WTC11 (cell line): ENCODE measurements around the gene CCND3. TPM values are rescaled to one million over a fixed set of nuclear protein-coding genes. Genes with fewer than 3 reads are reported as not detected.

ENCODE experiments used
- ATAC-seq: fragments of 200-7000 bp; cut with Tn5 transposase; 2 replicates; pipeline ENCODE4 v1.10.0; 2021; ENCODE audit warnings: mild to moderate bottlenecking, moderate library complexity
- Bru-seq: library from RNA; stranded (reverse); fragments of 400-500 nt; gene quantifications from one replicate; lab custom pipeline; 2021; lab: Mats Ljungman, UMichigan
- CTCF ChIA-PET: fragments of 300-600 bp; sonication (Branson Sonifier 250); formaldehyde crosslinking; loops from one replicate; lab custom pipeline; 2021; ENCODE audit warnings: antibody characterized with exemption; lab: Charles Lee
- POLR2A ChIA-PET: fragments of 350-600 bp; sonication (Branson Sonifier 250); formaldehyde crosslinking; loops from one replicate; lab custom pipeline; 2021; ENCODE audit warnings: antibody characterized with exemption; lab: Charles Lee
- DNase-seq: peaks from one replicate; pipeline ENCODE4 v3.0.0; 2021; ENCODE audit warnings: low spot score
- H3K27ac Mint-ChIP-seq: 2 replicates; pipeline ENCODE4 v1.8.0; 2021; ENCODE audit warnings: mixed read lengths
- H3K27me3 Mint-ChIP-seq: 2 replicates; pipeline ENCODE4 v1.8.0; 2021; ENCODE audit warnings: low read depth, mild to moderate bottlenecking, moderate library complexity, mixed read lengths
- H3K36me3 Mint-ChIP-seq: 2 replicates; pipeline ENCODE4 v1.8.0; 2021; ENCODE audit warnings: mixed read lengths
- H3K4me1 Mint-ChIP-seq: 2 replicates; pipeline ENCODE4 v1.8.0; 2022; ENCODE audit warnings: mixed read lengths
- H3K4me3 Mint-ChIP-seq: 2 replicates; pipeline ENCODE4 v1.8.0; 2021; ENCODE audit warnings: mild to moderate bottlenecking, moderate library complexity, mixed read lengths
- H3K9me3 Mint-ChIP-seq: 2 replicates; pipeline ENCODE4 v1.8.0; 2021; ENCODE audit warnings: mixed read lengths
- ARID4B ChIP-seq: sonication (generic); formaldehyde crosslinking; IDR thresholded peaks from 2 replicates; pipeline ENCODE4 v1.8.0; 2023; ENCODE audit warnings: missing genetic modification reagents, mild to moderate bottlenecking, borderline replicate concordance
- E2F4 ChIP-seq: sonication (generic); formaldehyde crosslinking; IDR thresholded peaks from 2 replicates; pipeline ENCODE4 v1.8.1; 2022; ENCODE audit warnings: low read depth, mild to moderate bottlenecking, moderate library complexity, missing genetic modification reagents, borderline replicate concordance
- E2F5 ChIP-seq: sonication (generic); formaldehyde crosslinking; IDR thresholded peaks from 2 replicates; pipeline ENCODE4 v1.8.1; 2022; ENCODE audit warnings: mild to moderate bottlenecking, moderate library complexity, missing genetic modification reagents
- ETV6 ChIP-seq: sonication (generic); formaldehyde crosslinking; IDR thresholded peaks from 2 replicates; pipeline ENCODE4 v1.8.1; 2022; ENCODE audit warnings: mild to moderate bottlenecking, missing genetic modification reagents
- HMGXB4 ChIP-seq: sonication (generic); formaldehyde crosslinking; IDR thresholded peaks from 2 replicates; pipeline ENCODE4 v1.8.1; 2023; ENCODE audit warnings: mild to moderate bottlenecking, moderate library complexity, missing genetic modification reagents
- MAX ChIP-seq: sonication (generic); formaldehyde crosslinking; IDR thresholded peaks from 2 replicates; pipeline ENCODE4 v1.8.0; 2022; ENCODE audit warnings: mild to moderate bottlenecking, missing genetic modification reagents
- MLX ChIP-seq: sonication (generic); formaldehyde crosslinking; IDR thresholded peaks from 2 replicates; pipeline ENCODE4 v1.8.1; 2023; ENCODE audit warnings: mild to moderate bottlenecking, missing genetic modification reagents, moderate library complexity
- NR3C1 ChIP-seq: sonication (generic); formaldehyde crosslinking; conservative IDR thresholded peaks from 2 replicates; pipeline ENCODE4 v1.8.1; 2023; ENCODE audit warnings: low read depth, mild to moderate bottlenecking, missing genetic modification reagents
- PRDM15 ChIP-seq: sonication (generic); formaldehyde crosslinking; IDR thresholded peaks from 2 replicates; pipeline ENCODE4 v1.8.0; 2022; ENCODE audit warnings: missing genetic modification reagents
- TP53 ChIP-seq: sonication (generic); formaldehyde crosslinking; IDR thresholded peaks from 2 replicates; pipeline ENCODE4 v1.8.1; 2023; ENCODE audit warnings: mild to moderate bottlenecking, missing genetic modification reagents
- ZBTB43 ChIP-seq: sonication (generic); formaldehyde crosslinking; IDR thresholded peaks from 2 replicates; pipeline ENCODE4 v1.8.1; 2023; ENCODE audit warnings: mild to moderate bottlenecking, missing genetic modification reagents
- ZNF138 ChIP-seq: sonication (generic); formaldehyde crosslinking; conservative IDR thresholded peaks from 2 replicates; pipeline ENCODE4 v1.8.1; 2022; ENCODE audit warnings: mild to moderate bottlenecking, moderate library complexity, missing genetic modification reagents
- ZNF281 ChIP-seq: sonication (generic); formaldehyde crosslinking; IDR thresholded peaks from 2 replicates; pipeline ENCODE4 v1.8.0; 2023; ENCODE audit warnings: mild to moderate bottlenecking, missing genetic modification reagents
- ZNF317 ChIP-seq: sonication (generic); formaldehyde crosslinking; IDR thresholded peaks from 2 replicates; pipeline ENCODE4 v1.8.1; 2023; ENCODE audit warnings: low read depth, mild to moderate bottlenecking, moderate library complexity, missing genetic modification reagents, borderline replicate concordance
- long read RNA-seq, 3 experiments: library from RNA in 1 of 3; library from capped mRNA in 1 of 3; library from polyadenylated mRNA in 1 of 3; unstranded in 2 of 3; stranded (forward) in 1 of 3; transcript quantifications; one replicate each; pipeline ENCODE4 v2.0.0, GENCODE V29; 2021
- total RNA-seq: library from RNA; stranded (reverse); gene quantifications from 3 replicates; pipeline ENCODE4 v1.2.3, GENCODE V29; 2021

Gene CCND3
- total RNA-seq (23.0 to 33.6 TPM (median 23.0 TPM) in 3 replicates), Bru-seq, nascent RNA (percentile 33 among the genes with signal in this experiment)
- long read RNA-seq, experiment 1, transcript CCND3-203 (5 exons, 2,085 nt) = major isoform, 125 of 146 reads
- long read RNA-seq, experiment 1, partial matches to known transcripts = 5 of 146 reads
- long read RNA-seq, experiment 1, other reads (novel, unspliced or antisense) = 14 of 146 reads
- long read RNA-seq, experiment 2, transcript CCND3-203 (5 exons, 2,085 nt) = major isoform, 20 of 40 reads
- long read RNA-seq, experiment 2, partial matches to known transcripts = 4 of 40 reads
- long read RNA-seq, experiment 2, other reads (novel, unspliced or antisense) = 14 of 40 reads
- long read RNA-seq, experiment 3, partial matches to known transcripts = 0 of 8 reads
- long read RNA-seq, experiment 3, other reads (novel, unspliced or antisense) = 5 of 8 reads

GRCh38 chr6:41941280-41942066 lies at the start of gene CCND3:
TSS of gene CCND3 (minus strand) at chr6:41941808. CDS start at chr6:41941649, 159 bp downstream.
- ChIA-PET CTCF (interaction anchor here (0.6 to 5.1 kb wide), 8 partner anchors 20 to 163 kb away, joined by 3 to 91 read pairs (median 8); partner anchors contain the start of genes BYSL, MED20 and TOMM6), POLR2A (interaction anchor here (1.1 to 1.6 kb wide), 2 partner anchors 24 to 155 kb away, joined by 3 to 7 read pairs; no protein-coding TSS in a partner anchor)
- H3K27ac Mint-ChIP-seq = peak within 1 kb of the TSS; percentile 46
- DNase-seq (peak; percentile 81), ATAC-seq (peak; percentile 62)
- H3K9me3 Mint-ChIP-seq = no peaks in the 10 kb centered on the region
- no peaks in the 10 kb centered on the region for H3K27me3 Mint-ChIP-seq
- peak within 1 kb of the TSS; percentile 92 for H3K4me3 Mint-ChIP-seq
- H3K36me3 Mint-ChIP-seq = no peaks in the 10 kb centered on the region; the same call in 1 of the 2 replicates
- H3K4me1 Mint-ChIP-seq = peaks cover 32% of the 10 kb centered on the region
- TF ChIP-seq NR3C1 = no peak
- 0 out of 2 replicates have a peak, but pooled peaks have one; percentile 26 for TF ChIP-seq ZNF281 (CRISPR knock-in tag)
- 0 out of 2 replicates have a peak, but pooled peaks have one; percentile 27 for TF ChIP-seq ETV6
- 0 out of 2 replicates have a peak, but pooled peaks have one; percentile 14 for TF ChIP-seq MLX (CRISPR knock-in tag)
- TF ChIP-seq E2F4 (CRISPR knock-in tag) = no peak
- TF ChIP-seq TP53 (CRISPR knock-in tag) = 0 out of 2 replicates have a peak, but pooled peaks have one; percentile 20
- no peak for TF ChIP-seq ZNF317
- peak; percentile 12; the same call in 1 of the 2 replicates for TF ChIP-seq PRDM15 (CRISPR knock-in tag)
- peak; percentile 49; the same call in 1 of the 2 replicates for TF ChIP-seq MAX (CRISPR knock-in tag)
- no peak for TF ChIP-seq ZNF138 (CRISPR knock-in tag)
- TF ChIP-seq E2F5 = 0 out of 2 replicates have a peak, but pooled peaks have one; percentile 22
- TF ChIP-seq ARID4B (CRISPR knock-in tag) = peak; percentile 72
- 0 out of 2 replicates have a peak, but pooled peaks have one; percentile 23 for TF ChIP-seq ZBTB43 (CRISPR knock-in tag)
- peak; percentile 63; the same call in 1 of the 2 replicates for TF ChIP-seq HMGXB4 (CRISPR knock-in tag)
